ENCODE results near the gene TMEM150A. TPM values are rescaled to one million over a fixed set of nuclear protein-coding genes. Genes with fewer than 3 reads are reported as not detected.

The TMEM150A gene
- total RNA-seq, 1 experiment from 2014 or later = 25.3 TPM

DNA sequence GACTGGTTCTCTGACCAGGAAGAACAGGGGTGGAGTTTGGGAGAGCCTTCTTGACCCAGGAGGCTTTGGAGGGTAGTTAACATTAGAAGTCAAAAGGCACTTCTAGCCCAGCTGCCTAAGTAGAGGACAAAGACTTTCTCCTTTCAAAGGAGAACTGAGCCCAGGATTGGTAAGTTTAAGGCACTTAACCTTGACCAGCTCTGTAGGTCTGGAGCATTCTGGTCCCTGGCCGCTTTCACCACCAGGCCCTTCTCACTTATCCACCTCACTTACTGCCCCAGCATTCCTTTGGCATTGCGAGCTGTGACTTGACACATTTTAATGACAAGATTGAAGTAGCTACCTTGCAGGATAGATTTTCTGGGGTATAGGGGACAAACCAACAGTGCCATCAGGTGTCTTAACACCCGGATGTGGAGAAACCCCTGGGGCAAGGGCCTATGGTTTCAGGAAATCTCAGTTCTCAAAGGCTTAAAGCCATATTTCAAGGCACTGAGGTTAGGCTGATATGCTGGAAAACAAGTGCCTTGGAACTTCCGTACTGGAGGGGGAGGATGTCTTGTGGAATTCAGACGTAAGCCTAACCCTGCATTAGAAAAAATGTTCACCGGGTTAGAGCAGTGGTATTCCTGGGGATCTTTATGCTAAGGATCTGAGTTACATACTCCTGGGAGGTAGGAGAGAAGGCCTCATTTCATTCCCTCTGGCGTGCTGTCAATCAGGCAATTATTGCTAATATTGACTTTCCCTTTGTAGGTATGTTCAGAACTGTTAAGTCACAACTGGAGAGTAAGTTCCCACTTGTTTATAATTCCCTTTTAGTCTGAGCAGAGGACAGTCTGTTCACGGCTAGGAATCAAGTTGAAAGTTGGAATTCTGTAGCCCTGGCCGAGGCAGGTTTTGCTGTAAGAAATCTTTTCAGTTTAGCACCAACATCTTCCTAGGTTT lies 5.0 kb upstream of the TMEM150A start:
- peaks cover 7% of the 10 kb centered on the region for H3K4me1 Mint-ChIP-seq (ENCODE audit: low read depth, unreplicated experiment)
- intact Hi-C loops (cut with micrococcal nuclease; ENCODE audit: unreplicated experiment) = no loop called here
- H3K36me3 Mint-ChIP-seq (ENCODE audit: insufficient read depth, unreplicated experiment) = peaks cover 69% of the 10 kb centered on the region
- H3K36me3 ChIP-seq (ENCODE audit: control insufficient read depth, insufficient read depth, low read length) = no peaks in the 10 kb centered on the region
- H3K4me3 ChIP-seq (ENCODE audit: low read depth, low read length) = no peak overlapping the region
- no peaks in the 10 kb centered on the region for H3K9me3 ChIP-seq
- CTCF ChIA-PET = interaction anchor here (0.5 to 0.6 kb wide), 2 partner anchors 9 to 45 kb away, joined by 3 to 4 read pairs; partner anchors contain the start of gene USP39
- no peaks in the 10 kb centered on the region for H3K9me3 Mint-ChIP-seq (ENCODE audit: unreplicated experiment)
- no peak overlapping the region for H3K27ac Mint-ChIP-seq (ENCODE audit: unreplicated experiment)
- BruUV-seq (replicated peaks) = no TSS peak
- POLR2A ChIA-PET = no interaction called here
- H3K4me3 Mint-ChIP-seq (ENCODE audit: unreplicated experiment) = no peak overlapping the region
- H3K27me3 Mint-ChIP-seq (ENCODE audit: insufficient read depth, unreplicated experiment) = no peaks in the 10 kb centered on the region
- H3K27me3 ChIP-seq (replicated peaks; ENCODE audit: control insufficient read depth, insufficient read depth, low read length) = no peaks in the 10 kb centered on the region
- peaks cover 10% of the 10 kb centered on the region; the same call in 1 of the 2 replicates for H3K4me1 ChIP-seq
- TF ChIP-seq, protein P1, sequence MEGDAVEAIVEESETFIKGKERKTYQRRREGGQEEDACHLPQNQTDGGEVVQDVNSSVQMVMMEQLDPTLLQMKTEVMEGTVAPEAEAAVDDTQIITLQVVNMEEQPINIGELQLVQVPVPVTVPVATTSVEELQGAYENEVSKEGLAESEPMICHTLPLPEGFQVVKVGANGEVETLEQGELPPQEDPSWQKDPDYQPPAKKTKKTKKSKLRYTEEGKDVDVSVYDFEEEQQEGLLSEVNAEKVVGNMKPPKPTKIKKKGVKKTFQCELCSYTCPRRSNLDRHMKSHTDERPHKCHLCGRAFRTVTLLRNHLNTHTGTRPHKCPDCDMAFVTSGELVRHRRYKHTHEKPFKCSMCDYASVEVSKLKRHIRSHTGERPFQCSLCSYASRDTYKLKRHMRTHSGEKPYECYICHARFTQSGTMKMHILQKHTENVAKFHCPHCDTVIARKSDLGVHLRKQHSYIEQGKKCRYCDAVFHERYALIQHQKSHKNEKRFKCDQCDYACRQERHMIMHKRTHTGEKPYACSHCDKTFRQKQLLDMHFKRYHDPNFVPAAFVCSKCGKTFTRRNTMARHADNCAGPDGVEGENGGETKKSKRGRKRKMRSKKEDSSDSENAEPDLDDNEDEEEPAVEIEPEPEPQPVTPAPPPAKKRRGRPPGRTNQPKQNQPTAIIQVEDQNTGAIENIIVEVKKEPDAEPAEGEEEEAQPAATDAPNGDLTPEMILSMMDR (IDR thresholded peaks at IDR 0.05; ENCODE audit: insufficient read depth in 1 of 2, low read depth in 1 of 2, low read length in 1 of 2, severe bottlenecking in 1 of 2, unreplicated experiment in 1 of 2) = no peak
- DNase-seq = no peak

DNA sequence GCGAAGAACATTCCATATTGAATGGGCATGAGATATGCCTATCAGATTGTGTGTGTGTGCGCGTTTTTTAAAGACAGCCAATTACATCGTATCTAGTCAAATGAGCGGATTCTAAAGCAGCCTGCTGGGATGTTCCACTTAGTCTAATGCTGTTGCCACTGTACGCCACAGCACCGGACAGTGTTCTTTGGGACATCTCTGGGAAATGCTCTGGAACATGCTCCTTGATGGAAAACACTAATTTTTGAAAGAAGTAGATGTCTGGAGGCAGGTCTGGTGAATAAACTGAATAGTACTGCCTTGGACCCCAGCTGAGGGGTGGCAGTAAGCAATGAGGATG lies 3.6 kb upstream of the TMEM150A start:
- H3K9me3 ChIP-seq = no peaks in the 10 kb centered on the region
- H3K36me3 ChIP-seq (ENCODE audit: control insufficient read depth, insufficient read depth, low read length) = no peaks in the 10 kb centered on the region; the same call in 1 of the 2 replicates
- H3K4me3 ChIP-seq (ENCODE audit: low read depth, low read length) = no peak overlapping the region
- no peaks in the 10 kb centered on the region for H3K27me3 ChIP-seq (replicated peaks; ENCODE audit: control insufficient read depth, insufficient read depth, low read length)
- TF ChIP-seq, protein P1 (IDR thresholded peaks at IDR 0.05; ENCODE audit: insufficient read depth in 1 of 2, low read depth in 1 of 2, low read length in 1 of 2, severe bottlenecking in 1 of 2, unreplicated experiment in 1 of 2) = no peak
- POLR2A ChIA-PET = no interaction called here
- CTCF ChIA-PET = no interaction called here
- Mint-ChIP-seq H3K9me3 (ENCODE audit: unreplicated experiment) (no peaks in the 10 kb centered on the region), H3K36me3 (ENCODE audit: insufficient read depth, unreplicated experiment) (peaks cover 59% of the 10 kb centered on the region), H3K27me3 (ENCODE audit: insufficient read depth, unreplicated experiment) (no peaks in the 10 kb centered on the region), H3K4me3 (ENCODE audit: unreplicated experiment) (no peak overlapping the region), H3K27ac (ENCODE audit: unreplicated experiment) (no peak overlapping the region), H3K4me1 (ENCODE audit: low read depth, unreplicated experiment) (peaks cover 13% of the 10 kb centered on the region)
- BruUV-seq (replicated peaks) = no TSS peak
- H3K4me1 ChIP-seq = peaks cover 10% of the 10 kb centered on the region; the same call in 1 of the 2 replicates
- intact Hi-C loops (cut with micrococcal nuclease; ENCODE audit: unreplicated experiment) = no loop called here
- DNase-seq = no peak

DNA sequence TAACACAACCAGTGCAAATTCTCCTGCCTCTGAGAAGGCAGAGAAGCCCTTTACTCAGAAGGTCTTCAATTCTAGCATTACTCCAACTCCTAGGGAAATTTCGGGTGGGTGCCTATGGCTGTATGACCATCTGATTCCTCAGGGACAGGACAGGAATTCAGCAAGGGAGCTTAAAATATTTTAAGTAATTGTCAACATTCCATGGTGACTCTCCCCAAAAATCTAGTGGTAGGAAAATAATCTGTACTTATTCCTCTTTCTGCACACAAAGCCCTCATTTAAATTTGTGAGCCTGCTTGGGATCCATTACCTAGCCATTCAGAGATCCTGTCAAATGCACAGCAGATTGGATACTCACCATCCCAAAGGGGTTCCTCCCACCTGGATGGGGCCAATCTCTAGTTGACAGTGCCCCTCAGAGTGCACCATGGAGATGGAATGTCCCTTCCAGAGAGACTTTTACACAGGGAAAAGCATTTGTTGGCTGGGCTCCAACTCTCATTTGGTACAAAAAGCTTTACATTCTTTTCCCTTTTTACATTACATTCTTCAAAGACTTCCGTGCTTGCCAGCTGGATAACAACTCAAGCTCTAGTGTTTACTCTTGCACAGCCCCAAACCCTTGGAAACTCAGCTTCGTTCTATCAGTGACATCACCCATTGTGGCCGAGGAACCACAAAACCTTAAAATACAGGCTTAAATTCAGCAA lies 3.1 kb upstream of the TMEM150A start:
- DNase-seq = no peak
- peaks cover 13% of the 10 kb centered on the region for H3K4me1 Mint-ChIP-seq (ENCODE audit: low read depth, unreplicated experiment)
- no TSS peak for BruUV-seq (replicated peaks)
- POLR2A ChIA-PET = interaction anchor here (1.0 kb wide), 1 partner anchor 15 kb away, joined by 3 read pairs; no protein-coding TSS in a partner anchor
- no peaks in the 10 kb centered on the region for H3K27me3 ChIP-seq (replicated peaks; ENCODE audit: control insufficient read depth, insufficient read depth, low read length)
- H3K4me1 ChIP-seq = peaks cover 10% of the 10 kb centered on the region; the same call in 1 of the 2 replicates
- CTCF ChIA-PET = no interaction called here
- H3K27ac Mint-ChIP-seq (ENCODE audit: unreplicated experiment) = no peak overlapping the region
- H3K36me3 ChIP-seq (ENCODE audit: control insufficient read depth, insufficient read depth, low read length) = peaks cover 2% of the 10 kb centered on the region; the same call in 1 of the 2 replicates
- H3K4me3 ChIP-seq (ENCODE audit: low read depth, low read length) = no peak overlapping the region
- H3K27me3 Mint-ChIP-seq (ENCODE audit: insufficient read depth, unreplicated experiment) = no peaks in the 10 kb centered on the region
- TF ChIP-seq, protein P1 (IDR thresholded peaks at IDR 0.05; ENCODE audit: insufficient read depth in 1 of 2, low read depth in 1 of 2, low read length in 1 of 2, severe bottlenecking in 1 of 2, unreplicated experiment in 1 of 2) = no peak
- H3K9me3 Mint-ChIP-seq (ENCODE audit: unreplicated experiment) = no peaks in the 10 kb centered on the region
- no peaks in the 10 kb centered on the region for H3K9me3 ChIP-seq
- intact Hi-C loops (cut with micrococcal nuclease; ENCODE audit: unreplicated experiment) = no loop called here
- H3K36me3 Mint-ChIP-seq (ENCODE audit: insufficient read depth, unreplicated experiment) = peaks cover 61% of the 10 kb centered on the region
- H3K4me3 Mint-ChIP-seq (ENCODE audit: unreplicated experiment) = no peak overlapping the region
